K562 (cell line): ENCODE data around the gene TSPOAP1. TPM values are rescaled to one million over a fixed set of nuclear protein-coding genes. Genes with fewer than 3 reads are reported as not detected.

ENCODE experiments used
- ATAC-seq: fragments of 200-7000 bp; cut with Tn5 transposase; 3 replicates; pipeline ENCODE4 v1.9.1; 2020; ENCODE audit warnings: moderate library complexity
- BruUV-seq: library from RNA; stranded (reverse); fragments of 400-500 nt; replicated peaks from 2 replicates; lab custom pipeline; 2021; lab: Mats Ljungman, UMichigan
- CTCF ChIA-PET: fragments of 300-600 bp; formaldehyde crosslinking; extraction: SDS; loops from one replicate; lab custom pipeline; 2021; ENCODE audit warnings: low intra/inter-chr PET ratio; lab: Yijun Ruan, JAX
- POLR2A ChIA-PET: fragments of 300-600, 350-650 bp; sonication (Branson Sonifier 250); formaldehyde crosslinking; extraction: SDS; loops from one replicate; lab custom pipeline; 2021; ENCODE audit warnings: antibody characterized with exemption, inconsistent platforms; lab: Yijun Ruan, JAX
- DNase-seq, 4 experiments: peaks; one replicate each; pipeline versions ENCODE4 v3.0.0 to v3.0.0-alpha.2; 2011 to 2018; ENCODE audit warnings: low spot score in 3 of 4, mixed read lengths in 3 of 4; ENCODE audit errors: extremely low read depth in 1 of 4
- FAIRE-seq: peaks from 2 replicates; lab custom pipeline; 2011; peaks lifted over from hg19 to GRCh38; lab: Jason Lieb, UNC
- H2AFZ ChIP-seq: 2 replicates; pipeline ENCODE4 v1.6.0; 2011; ENCODE audit warnings: low read depth, low read length, control low read depth, inconsistent platforms
- H3K27ac ChIP-seq: fragments of 200-600 bp; 3 replicates; pipeline ENCODE4 v1.8.0; 2011; ENCODE audit warnings: low read depth, mild to moderate bottlenecking, control low read depth, inconsistent platforms, low read length, moderate library complexity, mixed read lengths; ENCODE audit errors: extremely low read depth
- H3K27me3 ChIP-seq, 2 experiments: fragments of 300-600 bp in 1 of 2; 2 replicates in 1 of 2; 3 replicates in 1 of 2; pipeline versions ENCODE4 v1.6.0 to v1.8.0; 2011; ENCODE audit warnings: inconsistent platforms in 2 of 2, low read length in 2 of 2, mild to moderate bottlenecking in 1 of 2, mixed read lengths in 1 of 2, moderate library complexity in 1 of 2; ENCODE audit not compliant: control insufficient read depth in 2 of 2, insufficient read depth in 2 of 2
- H3K36me3 ChIP-seq: fragments of 300-600 bp; 3 replicates; pipeline ENCODE4 v1.8.0; 2011; ENCODE audit warnings: mild to moderate bottlenecking, low read length, inconsistent platforms; ENCODE audit not compliant: control insufficient read depth, insufficient read depth
- H3K4me1 ChIP-seq, 2 experiments: fragments of 200-600 bp in 1 of 2; replicated peaks in 1 of 2; 2 replicates in 1 of 2; 3 replicates in 1 of 2; pipeline versions ENCODE4 v1.5.1 to v1.8.0; 2011; ENCODE audit warnings: inconsistent platforms in 2 of 2, low read length in 2 of 2, mild to moderate bottlenecking in 1 of 2, mixed read lengths in 1 of 2, moderate library complexity in 1 of 2; ENCODE audit not compliant: control insufficient read depth in 2 of 2, insufficient read depth in 2 of 2
- H3K4me2 ChIP-seq: 2 replicates; pipeline ENCODE4 v1.6.1; 2011; ENCODE audit warnings: low read length, control low read depth, inconsistent platforms, mixed read lengths; ENCODE audit not compliant: insufficient read depth
- H3K4me3 ChIP-seq: fragments of 200-600 bp; sonication (generic), shearing (Covaris generic); 2 replicates; pipeline ENCODE4 v1.5.1; 2016; ENCODE audit warnings: control low read depth, inconsistent platforms
- H3K79me2 ChIP-seq: fragments of 200-600 bp; 3 replicates; pipeline ENCODE4 v1.8.0; 2011; ENCODE audit warnings: low read length, inconsistent platforms; ENCODE audit not compliant: control insufficient read depth, insufficient read depth
- H3K9ac ChIP-seq, 2 experiments: 2 replicates each; pipeline versions ENCODE4 v1.6.0 to v1.6.1; 2011; ENCODE audit warnings: low read depth in 2 of 2, low read length in 2 of 2, control low read depth in 1 of 2, inconsistent platforms in 1 of 2, mild to moderate bottlenecking in 1 of 2, mixed read lengths in 1 of 2; ENCODE audit not compliant: insufficient read depth in 1 of 2
- H3K9me1 ChIP-seq: one replicate; pipeline ENCODE4 v1.6.0; 2011; ENCODE audit warnings: inconsistent platforms, mild to moderate bottlenecking, low read length, moderate library complexity; ENCODE audit not compliant: control insufficient read depth, insufficient read depth
- H3K9me3 ChIP-seq: replicated peaks from 2 replicates; pipeline ENCODE4 v1.5.1; 2011; ENCODE audit warnings: low read depth, low read length, inconsistent platforms; ENCODE audit not compliant: control insufficient read depth, insufficient read depth
- H4K20me1 ChIP-seq: replicated peaks from 2 replicates; pipeline ENCODE4 v1.6.1; 2011; ENCODE audit warnings: low read length, inconsistent platforms, mixed read lengths; ENCODE audit not compliant: control insufficient read depth, insufficient read depth
- BRF2 ChIP-seq: IDR thresholded peaks from 3 replicates; pipeline ENCODE4 v1.6.1; 2011; ENCODE audit warnings: borderline replicate concordance, mild to moderate bottlenecking; ENCODE audit not compliant: insufficient read length, insufficient read depth
- CTCFL ChIP-seq: IDR thresholded peaks from 2 replicates; pipeline ENCODE4 v1.6.1; 2011; ENCODE audit warnings: borderline replicate concordance, low read depth, mild to moderate bottlenecking, moderate library complexity, low read length; ENCODE audit not compliant: insufficient read depth, poor library complexity, severe bottlenecking
- GABPB1 ChIP-seq: sonication (generic); formaldehyde crosslinking; IDR thresholded peaks from 2 replicates; pipeline ENCODE4 v1.8.0; 2022; ENCODE audit warnings: mild to moderate bottlenecking, missing genetic modification reagents
- MYC ChIP-seq, 2 experiments: fragments of 250-450 bp in 1 of 2; sonication (Bioruptor Pico) in 1 of 2; IDR thresholded peaks; 2 replicates each; pipeline versions ENCODE4 v1.5.1 to v1.6.1; 2012 to 2021; ENCODE audit warnings: low read depth in 2 of 2, borderline replicate concordance in 1 of 2, improper control_type of control experiment in 1 of 2, low read length in 1 of 2, mild to moderate bottlenecking in 1 of 2, moderate library complexity in 1 of 2
- TOE1 ChIP-seq, 2 experiments: fragments of 450-650 bp in 1 of 2; sonication (generic) in 1 of 2; formaldehyde crosslinking in 1 of 2; IDR thresholded peaks; 2 replicates each; pipeline versions ENCODE4 v1.7.1 to v1.8.0; 2016 to 2022; ENCODE audit warnings: borderline replicate concordance in 2 of 2, mild to moderate bottlenecking in 2 of 2, antibody characterized with exemption in 1 of 2, inconsistent platforms in 1 of 2, low read depth in 1 of 2, missing genetic modification reagents in 1 of 2, moderate library complexity in 1 of 2
- VEZF1 ChIP-seq: fragments of 200-800 bp; sonication (Bioruptor generic); IDR thresholded peaks from 2 replicates; pipeline ENCODE4 v1.6.1; 2017; ENCODE audit warnings: missing genetic modification characterization, missing compliant biosample characterization
- YY1 ChIP-seq, 3 experiments: IDR thresholded peaks; 2 replicates each; pipeline ENCODE4 v1.6.1; 2011; ENCODE audit warnings: low read length in 2 of 3, mild to moderate bottlenecking in 2 of 3, moderate library complexity in 2 of 3, borderline replicate concordance in 1 of 3, control low read depth in 1 of 3, low read depth in 1 of 3; ENCODE audit not compliant: insufficient read depth in 3 of 3, insufficient replicate concordance in 2 of 3, control insufficient read depth in 1 of 3, insufficient read length in 1 of 3; ENCODE audit errors: extremely low read depth in 1 of 3
- ZBTB7A ChIP-seq: IDR thresholded peaks from 2 replicates; pipeline ENCODE4 v1.6.1; 2011; ENCODE audit warnings: low read depth, mild to moderate bottlenecking, low read length, moderate library complexity, borderline replicate concordance; ENCODE audit not compliant: control insufficient read depth
- ZFX ChIP-seq: sonication (generic); formaldehyde crosslinking; IDR thresholded peaks from 2 replicates; pipeline ENCODE4 v1.8.0; 2022; ENCODE audit warnings: mild to moderate bottlenecking, missing genetic modification reagents, moderate library complexity
- ZNF274 ChIP-seq: IDR thresholded peaks from 2 replicates; pipeline ENCODE4 v1.6.1; 2011; ENCODE audit warnings: low read depth, mild to moderate bottlenecking, low read length, moderate library complexity, borderline replicate concordance
- WGBS: fragments of 100-300 bp; shearing (Covaris generic); methylation state at CpG from one replicate; pipeline ENCODE4 v1.1.6; 2016; ENCODE audit warnings: low coverage, mixed read lengths; ENCODE audit not compliant: insufficient coverage; ENCODE audit errors: missing lambda C conversion rate; 5-methylcytosine and 5-hydroxymethylcytosine counted together
- in situ Hi-C: fragments of 300-500 bp; cut with MboI; formaldehyde crosslinking; loops from 4 replicates; pipeline ENCODE4 v1.15.0; 2018; ENCODE audit warnings: inconsistent platforms, mixed read lengths
- intact Hi-C: fragments of 100-400 bp; cut with micrococcal nuclease; formaldehyde crosslinking; loops from 2 replicates; pipeline ENCODE4 v1.14.2; 2022
- polyA plus RNA-seq, 8 experiments: library from polyadenylated mRNA; depleted of rRNA in 4 of 8; stranded (reverse) in 5 of 8; unstranded in 3 of 8; fragments of >200 nt; fragmentation: Nextera tagmentation in 2 of 8; fragmentation: Illumina TruSeq in 1 of 8; extraction: Ambion mirVana in 2 of 8; extraction: Trizol in 1 of 8; gene quantifications; 2 replicates each; pipeline versions ENCODE4 v1.2.1 to v1.2.3, GENCODE V29; 2011 to 2014; ENCODE audit warnings: inconsistent platforms in 1 of 8, missing spikeins in 1 of 8
- total RNA-seq, 7 experiments: library from RNA; depleted of rRNA in 6 of 7; stranded (reverse); fragments of >200 nt in 6 of 7; fragmentation: Illumina TruSeq in 2 of 7; extraction: Trizol in 2 of 7; gene quantifications; 2 replicates each; pipeline versions ENCODE4 v1.2.1 to v1.2.3, GENCODE V29; 2011 to 2021; ENCODE audit warnings: low replicate concordance in 1 of 7

Gene TSPOAP1
- total and polyA plus RNA-seq, 9 of the 15 experiments (the other 6 are each of a cell fraction or from before 2014, with no cell fraction given): 0.87 to 3.9 (median 1.8) TPM; not detected in 2

- Histone ChIP-seq H3K36me3 (no peaks in the 10 kb centered on the region), H3K4me1 (peaks cover 4 to 27% of the 10 kb centered on the region in 2 experiments; a peak in 2 of 5 replicates), H4K20me1 (no peaks in the 10 kb centered on the region), H3K9me1 (peaks cover 11% of the 10 kb centered on the region), H3K79me2 (no peaks in the 10 kb centered on the region), H3K27ac (no peak overlapping the region; the same call in 2 of the 3 replicates), H3K9ac (peak overlapping the region; percentile 6 to 8; a peak in 2 of 4 replicates), H2AFZ (peak overlapping the region; percentile 96), H3K4me3 (no peak overlapping the region), H3K4me2 (peak overlapping the region; percentile 3; the same call in 1 of the 2 replicates), H3K27me3 (no peaks in the 10 kb centered on the region), H3K9me3 (no peaks in the 10 kb centered on the region)
- DNase-seq (peak; percentile 78 to 90 (median 88)), FAIRE-seq (peak; percentile 92), ATAC-seq (peak; percentile 98)
- 22% methylated on average over 10 of the region's 10 CpGs for WGBS
- POLR2A ChIA-PET: interaction anchor here (0.6 to 0.9 kb wide), 4 partner anchors 22 to 143 kb away, joined by 3 to 6 read pairs (median 4); no protein-coding TSS in a partner anchor
- intact Hi-C loops (no loop called here), in situ Hi-C loops (no loop called here)
- BruUV-seq: no TSS peak
- CTCF ChIA-PET: interaction anchor here (1.2 kb wide), 1 partner anchor 137 kb away, joined by 3 read pairs; no protein-coding TSS in a partner anchor
- TF ChIP-seq YY1 (IDR thresholded peaks at IDR 0.05; ENCODE audit: borderline replicate concordance in 1 of 3, control insufficient read depth in 1 of 3, extremely low read depth in 1 of 3, insufficient read depth in 3 of 3, insufficient read length in 1 of 3, insufficient replicate concordance in 2 of 3, low read depth in 1 of 3, low read length in 2 of 3) (peak in 1 of 3 experiments; percentile 37), BRF2 (no peak), ZBTB7A (0 out of 2 replicates have a peak, but pooled peaks have one; percentile 26), GABPB1 (CRISPR knock-in tag) (0 out of 2 replicates have a peak, but pooled peaks have one; percentile 17), TOE1 (IDR thresholded peaks at IDR 0.05; ENCODE audit: borderline replicate concordance) (no peak), TOE1 (CRISPR knock-in tag; IDR thresholded peaks at IDR 0.05; ENCODE audit: borderline replicate concordance, low read depth) (0 out of 2 replicates have a peak, but pooled peaks have one; percentile 23), CTCFL (peak; percentile 28), MYC (IDR thresholded peaks at IDR 0.05; ENCODE audit: low read depth, low read length) (peak; percentile 59), MYC (CRISPR knock-in tag; IDR thresholded peaks at IDR 0.05; ENCODE audit: borderline replicate concordance, low read depth) (no peak), ZNF274 (no peak), ZFX (0 out of 2 replicates have a peak, but pooled peaks have one; percentile 20), VEZF1 (CRISPR knock-in tag) (peak; percentile 45)
Measured at GRCh38 chr17:58303971-58304749, 24.4 kb downstream of the TSPOAP1 start.
